ENCODE results near the gene HSPD1.
A peak's percentile ranks its signal among the peaks of the same experiment; 100 is the strongest.

Gene HSPD1

GRCh38 chr2:197499594-197500502, at the start of gene HSPD1, which contains the start of gene HSPE1:
Gene HSPD1 (minus strand): TSS chr2:197499840. CDS start chr2:197498848, 992 bp downstream.
Gene HSPE1 (plus strand): TSS chr2:197500379. CDS start chr2:197500437, 58 bp downstream.
- DNase-seq (ENCODE audit: low read depth) = peak; percentile 99

GRCh38 chr2:197548582-197548981, 48.9 kb upstream of the HSPD1 start:
- DNase-seq (ENCODE audit: low read depth) = no peak

GRCh38 chr2:197547163-197547900, 47.7 kb upstream of the HSPD1 start:
- DNase-seq (ENCODE audit: low read depth) = no peak

- DNase-seq (ENCODE audit: low read depth) = no peak
Observed at GRCh38 chr2:197543206-197543605, 43.6 kb upstream of the HSPD1 start.

- no peak for DNase-seq (ENCODE audit: low read depth)
Observed at GRCh38 chr2:197539734-197540133, 40.1 kb upstream of the HSPD1 start.

- DNase-seq (ENCODE audit: low read depth) = peak; percentile 43
Observed at GRCh38 chr2:197538412-197538811, 38.8 kb upstream of the HSPD1 start.

- no peak for DNase-seq (ENCODE audit: low read depth)
Observed at GRCh38 chr2:197517150-197517549, 17.5 kb upstream of the HSPD1 start.

GRCh38 chr2:197516393-197516761, 16.7 kb upstream of the HSPD1 start:
- DNase-seq (ENCODE audit: low read depth) = peak; percentile 7

- DNase-seq (ENCODE audit: low read depth) = peak; percentile 95
Observed at GRCh38 chr2:197515739-197516392, 16.2 kb upstream of the HSPD1 start, which contains the start of gene MOB4. Gene MOB4 (plus strand): TSS chr2:197516066. CDS start chr2:197516087, 21 bp downstream.

GRCh38 chr2:197515315-197515738, 15.7 kb upstream of the HSPD1 start:
- peak; percentile 2 for DNase-seq (ENCODE audit: low read depth)

GRCh38 chr2:197514754-197515153, 15.1 kb upstream of the HSPD1 start:
- DNase-seq (ENCODE audit: low read depth) = no peak

GRCh38 chr2:197513915-197514314, 14.3 kb upstream of the HSPD1 start:
- DNase-seq (ENCODE audit: low read depth) = no peak

GRCh38 chr2:197506658-197507057, 7.0 kb upstream of the HSPD1 start:
- DNase-seq (ENCODE audit: low read depth) = no peak

GRCh38 chr2:197504512-197504911, 4.9 kb upstream of the HSPD1 start:
- no peak for DNase-seq (ENCODE audit: low read depth)

- no peak for DNase-seq (ENCODE audit: low read depth)
Observed at GRCh38 chr2:197504000-197504399, 4.4 kb upstream of the HSPD1 start.

GRCh38 chr2:197502685-197503084, 3.0 kb upstream of the HSPD1 start:
- DNase-seq (ENCODE audit: low read depth) = no peak

GRCh38 chr2:197502201-197502600, 2.6 kb upstream of the HSPD1 start:
- no peak for DNase-seq (ENCODE audit: low read depth)

GRCh38 chr2:197500503-197501131, 977 bp upstream of the HSPD1 start:
- DNase-seq (ENCODE audit: low read depth) = no peak

GRCh38 chr2:197498937-197499593, 575 bp downstream of the HSPD1 start:
- peak; percentile 42 for DNase-seq (ENCODE audit: low read depth)

GRCh38 chr2:197498235-197498936, 1.3 kb downstream of the HSPD1 start:
- DNase-seq (ENCODE audit: low read depth) = no peak

- no peak for DNase-seq (ENCODE audit: low read depth)
Observed at GRCh38 chr2:197497326-197497725, 2.3 kb downstream of the HSPD1 start.
